Measurements from ENCODE around the gene RRP1. TPM values are rescaled to one million over a fixed set of nuclear protein-coding genes. Genes with fewer than 3 reads are reported as not detected.

Gene RRP1
- polyA plus RNA-seq, 1 of the 3 experiments (the other 2 are of a cell fraction): 22.7 TPM

- Histone ChIP-seq H3K36me3 (replicated peaks in 1 of 2; ENCODE audit: control insufficient read depth in 1 of 2, insufficient read depth in 2 of 2, low read length in 1 of 2) (peaks cover 0 to 52% of the 10 kb centered on the region in 2 experiments), H3K9me2 (no peaks in the 10 kb centered on the region), H3F3A (replicated peaks; ENCODE audit: insufficient read depth) (no peaks in the 10 kb centered on the region), H3K27ac (ENCODE audit: low read depth in 2 of 2, low read length in 1 of 2) (no peak overlapping the region), H3K27me3 (ENCODE audit: insufficient read depth) (no peaks in the 10 kb centered on the region), H3K4me3 (ENCODE audit: low read depth in 2 of 2, low read length in 1 of 2) (no peak overlapping the region), H2AFZ (ENCODE audit: low read depth) (no peak overlapping the region), H3K4me1 (ENCODE audit: control insufficient read depth in 1 of 2, insufficient read depth in 2 of 2, low read depth in 1 of 2, low read length in 1 of 2) (no peaks in the 10 kb centered on the region; a peak in 1 of 4 replicates), H3K9me3 (no peaks in the 10 kb centered on the region), H3K9ac (no peak overlapping the region), H4K20me1 (ENCODE audit: insufficient read depth) (no peaks in the 10 kb centered on the region), H3K4me2 (no peak overlapping the region), H3K79me2 (ENCODE audit: insufficient read depth) (no peaks in the 10 kb centered on the region)
- DNase-seq: no peak
- POLR2A ChIA-PET: no interaction called here
- 96% methylated on average over 15 of the region's 19 CpGs for WGBS (ENCODE audit: low lambda C conversion rate)
- TF ChIP-seq CHD2 (IDR thresholded peaks at IDR 0.05; ENCODE audit: low read length, partially characterized antibody) (no peak), SMC3 (IDR thresholded peaks at IDR 0.05; ENCODE audit: low read depth, low read length) (no peak)
- CTCF ChIA-PET: interaction anchor here (1.0 kb wide), 1 partner anchor 12 kb away, joined by 3 read pairs; no protein-coding TSS in a partner anchor
Observed at GRCh38 chr21:43759651-43760050, 29.7 kb upstream of the RRP1 start.

DNA sequence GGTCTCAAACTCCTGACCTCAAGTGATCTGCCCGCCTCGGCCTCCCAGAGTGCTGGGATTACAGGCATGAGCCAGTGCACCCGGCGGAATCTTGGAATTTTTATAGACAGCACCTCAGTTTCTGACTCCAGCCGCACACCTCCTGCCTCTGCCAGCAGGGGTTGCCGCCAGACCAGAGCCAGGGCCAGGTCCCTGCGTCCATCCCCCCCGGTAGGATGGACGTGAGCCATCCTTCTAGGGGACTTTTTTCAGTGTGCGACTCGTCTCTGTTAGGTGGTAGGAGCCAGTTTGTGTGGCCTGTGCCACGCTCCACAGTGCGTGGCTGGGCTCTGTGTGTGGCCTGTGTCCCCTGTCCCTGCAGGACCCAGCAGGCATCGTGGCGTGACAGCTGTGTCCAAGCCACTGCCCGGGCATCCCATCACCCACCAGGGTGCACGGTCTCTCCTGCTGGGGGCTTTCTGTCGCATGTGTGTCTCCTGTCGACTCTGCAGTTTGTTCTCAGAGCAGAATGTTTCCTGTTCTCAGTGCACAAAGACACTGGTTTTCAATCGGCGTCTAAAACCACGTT is 28.9 kb upstream of the RRP1 start:
- Histone ChIP-seq H3K79me2 (ENCODE audit: insufficient read depth) (no peaks in the 10 kb centered on the region), H3K4me3 (ENCODE audit: low read depth in 2 of 2, low read length in 1 of 2) (no peak overlapping the region), H3K9me3 (no peaks in the 10 kb centered on the region), H3K9me2 (no peaks in the 10 kb centered on the region), H3K27ac (ENCODE audit: low read depth in 2 of 2, low read length in 1 of 2) (no peak overlapping the region), H3K4me2 (no peak overlapping the region), H2AFZ (ENCODE audit: low read depth) (no peak overlapping the region), H3K9ac (no peak overlapping the region), H3K27me3 (ENCODE audit: insufficient read depth) (no peaks in the 10 kb centered on the region), H3K4me1 (ENCODE audit: control insufficient read depth in 1 of 2, insufficient read depth in 2 of 2, low read depth in 1 of 2, low read length in 1 of 2) (no peaks in the 10 kb centered on the region; a peak in 1 of 4 replicates), H4K20me1 (ENCODE audit: insufficient read depth) (no peaks in the 10 kb centered on the region), H3F3A (replicated peaks; ENCODE audit: insufficient read depth) (no peaks in the 10 kb centered on the region), H3K36me3 (replicated peaks in 1 of 2; ENCODE audit: control insufficient read depth in 1 of 2, insufficient read depth in 2 of 2, low read length in 1 of 2) (peaks cover 0 to 47% of the 10 kb centered on the region in 2 experiments)
- ChIA-PET POLR2A (no interaction called here), CTCF (no interaction called here)
- no peak for TF ChIP-seq SMC3 (IDR thresholded peaks at IDR 0.05; ENCODE audit: low read depth, low read length)
- no peak for TF ChIP-seq FOSL2 (IDR thresholded peaks at IDR 0.05; ENCODE audit: borderline replicate concordance, low read depth)
- TF ChIP-seq SIN3A (IDR thresholded peaks at IDR 0.05; ENCODE audit: borderline replicate concordance, low read depth, low read length): no peak
- no peak for TF ChIP-seq FOXM1 (IDR thresholded peaks at IDR 0.05; ENCODE audit: low read depth)
- no peak for TF ChIP-seq TCF12 (IDR thresholded peaks at IDR 0.05)
- TF ChIP-seq MEF2A (IDR thresholded peaks at IDR 0.05; ENCODE audit: borderline replicate concordance, low read depth): no peak
- no peak for TF ChIP-seq IRF3 (IDR thresholded peaks at IDR 0.05; ENCODE audit: low read depth, low read length)
- no peak for TF ChIP-seq RFX5 (IDR thresholded peaks at IDR 0.05; ENCODE audit: low read length)
- no peak for TF ChIP-seq GABPA (IDR thresholded peaks at IDR 0.05; ENCODE audit: low read depth)
- no peak for TF ChIP-seq YY1 (IDR thresholded peaks at IDR 0.05; ENCODE audit: low read depth)
- no peak for TF ChIP-seq FOXJ3 (CRISPR knock-in tag; IDR thresholded peaks at IDR 0.05)
- WGBS (ENCODE audit: low lambda C conversion rate): 96% methylated on average over 17 of the region's 22 CpGs
- no peak for DNase-seq
